ENCODE results near the gene FBXO38. TPM values are rescaled to one million over a fixed set of nuclear protein-coding genes. Genes with fewer than 3 reads are reported as not detected.

The FBXO38 gene
- total RNA-seq, 2 experiments from 2014 or later = 37.6 to 49.5 TPM

- Histone ChIP-seq H3K27ac (ENCODE audit: low read depth, low read length, poor library complexity, severe bottlenecking) (no peak overlapping the region), H3K79me2 (ENCODE audit: insufficient read depth, low read depth, low read length) (peaks cover 4% of the 10 kb centered on the region; the same call in 1 of the 2 replicates), H3K9me3 (ENCODE audit: low read length) (peaks cover 26% of the 10 kb centered on the region), H3K9me2 (ENCODE audit: insufficient read depth, low read length) (no peaks in the 10 kb centered on the region), H3K4me2 (ENCODE audit: low read length) (no peak overlapping the region), H3K4me1 (ENCODE audit: insufficient read depth, low read length, poor library complexity, severe bottlenecking) (peaks cover 6% of the 10 kb centered on the region), H3K36me3 (ENCODE audit: insufficient read depth, low read length) (peaks cover 6% of the 10 kb centered on the region; the same call in 1 of the 2 replicates), H4K20me1 (ENCODE audit: insufficient read depth, low read length) (no peaks in the 10 kb centered on the region), H3K4me3 (ENCODE audit: low read depth, low read length, poor library complexity, severe bottlenecking) (no peak overlapping the region), H2AFZ (ENCODE audit: low read length) (no peak overlapping the region; the same call in 1 of the 2 replicates)
- no TSS peak for BruUV-seq (replicated peaks)
- DNase-seq (ENCODE audit: low spot score) = no peak
- intact Hi-C loops (cut with micrococcal nuclease; ENCODE audit: unreplicated experiment) = no loop called here
- TF ChIP-seq EZH2phosphoT487 (IDR thresholded peaks at IDR 0.05; ENCODE audit: borderline replicate concordance, low read depth, low read length) (no peak), CTCF (conservative IDR thresholded peaks at IDR 0.05; ENCODE audit: low read length) (no peak)
- CTCF ChIA-PET (ENCODE audit: unreplicated experiment) = no interaction called here
- POLR2A ChIA-PET = interaction anchor here (0.8 kb wide), 1 partner anchor 34 kb away, joined by 3 read pairs; no protein-coding TSS in a partner anchor
Measured at GRCh38 chr5:148379340-148379739, 4.4 kb upstream of the FBXO38 start.

- Histone ChIP-seq H3K79me2 (ENCODE audit: insufficient read depth, low read depth, low read length) (peaks cover 29% of the 10 kb centered on the region), H3K36me3 (ENCODE audit: insufficient read depth, low read length) (peaks cover 12% of the 10 kb centered on the region), H3K27ac (ENCODE audit: low read depth, low read length, poor library complexity, severe bottlenecking) (no peak overlapping the region), H3K4me1 (ENCODE audit: insufficient read depth, low read length, poor library complexity, severe bottlenecking) (peaks cover 26% of the 10 kb centered on the region), H3K9me3 (ENCODE audit: low read length) (peaks cover 26% of the 10 kb centered on the region), H3K4me3 (ENCODE audit: low read depth, low read length, poor library complexity, severe bottlenecking) (no peak overlapping the region), H2AFZ (ENCODE audit: low read length) (no peak overlapping the region), H3K9me2 (ENCODE audit: insufficient read depth, low read length) (no peaks in the 10 kb centered on the region), H3K4me2 (ENCODE audit: low read length) (no peak overlapping the region), H4K20me1 (ENCODE audit: insufficient read depth, low read length) (peaks cover 12% of the 10 kb centered on the region; the same call in 1 of the 2 replicates)
- TF ChIP-seq CTCF (conservative IDR thresholded peaks at IDR 0.05; ENCODE audit: low read length) (no peak), EZH2phosphoT487 (IDR thresholded peaks at IDR 0.05; ENCODE audit: borderline replicate concordance, low read depth, low read length) (no peak)
- intact Hi-C loops (cut with micrococcal nuclease; ENCODE audit: unreplicated experiment) = loop anchor here (5.0 to 10.0 kb wide), 2 partner anchors 423 to 450 kb away; no protein-coding TSS in a partner anchor
- CTCF ChIA-PET (ENCODE audit: unreplicated experiment) = interaction anchor here (1.2 kb wide), 1 partner anchor 9 kb away, joined by 3 read pairs; no protein-coding TSS in a partner anchor
- no peak for DNase-seq (ENCODE audit: low spot score)
- no TSS peak for BruUV-seq (replicated peaks)
- POLR2A ChIA-PET = interaction anchor here (0.6 to 1.0 kb wide), 2 partner anchors 10 to 74 kb away, joined by 3 to 6 read pairs; no protein-coding TSS in a partner anchor
Measured at GRCh38 chr5:148381906-148382305, 1.9 kb upstream of the FBXO38 start.

GRCh38 chr5:148382961-148383360 is 797 bp upstream of the FBXO38 start:
- H3K4me3 ChIP-seq (ENCODE audit: low read depth, low read length, poor library complexity, severe bottlenecking) = peak overlapping the region; percentile 91
- peak overlapping the region; percentile 31 for H3K27ac ChIP-seq (ENCODE audit: low read depth, low read length, poor library complexity, severe bottlenecking)
- peaks cover 35% of the 10 kb centered on the region for H3K79me2 ChIP-seq (ENCODE audit: insufficient read depth, low read depth, low read length)
- H4K20me1 ChIP-seq (ENCODE audit: insufficient read depth, low read length) = peaks cover 12% of the 10 kb centered on the region; the same call in 1 of the 2 replicates
- H3K4me1 ChIP-seq (ENCODE audit: insufficient read depth, low read length, poor library complexity, severe bottlenecking) = peaks cover 26% of the 10 kb centered on the region
- TF ChIP-seq EZH2phosphoT487 (IDR thresholded peaks at IDR 0.05; ENCODE audit: borderline replicate concordance, low read depth, low read length) (no peak), CTCF (conservative IDR thresholded peaks at IDR 0.05; ENCODE audit: low read length) (no peak)
- peak overlapping the region; percentile 85 for H3K4me2 ChIP-seq (ENCODE audit: low read length)
- ChIA-PET CTCF (ENCODE audit: unreplicated experiment) (interaction anchor here (1.2 kb wide), 1 partner anchor 11 kb away, joined by 3 read pairs; no protein-coding TSS in a partner anchor), POLR2A (interaction anchor here (0.9 to 1.0 kb wide), 2 partner anchors 9 to 11 kb away, joined by 3 to 6 read pairs; no protein-coding TSS in a partner anchor)
- intact Hi-C loops (cut with micrococcal nuclease; ENCODE audit: unreplicated experiment) = loop anchor here (5.0 to 10.0 kb wide), 2 partner anchors 422 to 449 kb away; no protein-coding TSS in a partner anchor
- no peak for DNase-seq (ENCODE audit: low spot score)
- TSS peak; percentile 98 for BruUV-seq (replicated peaks)
- H3K9me2 ChIP-seq (ENCODE audit: insufficient read depth, low read length) = no peaks in the 10 kb centered on the region
- peaks cover 20% of the 10 kb centered on the region for H3K36me3 ChIP-seq (ENCODE audit: insufficient read depth, low read length)
- H3K9me3 ChIP-seq (ENCODE audit: low read length) = peaks cover 23% of the 10 kb centered on the region
- peak overlapping the region; percentile 97 for H2AFZ ChIP-seq (ENCODE audit: low read length)
